WI38 (cell line): ENCODE data around the gene THBS3.

Experiments used
- H3K4me3 ChIP-seq: 2 replicates; pipeline ENCODE4 v1.5.1; 2011; ENCODE audit warnings: low read depth, mild to moderate bottlenecking, control low read depth, low read length
- TF ChIP-seq, protein P1 (sequence below): IDR thresholded peaks from 2 replicates; pipeline ENCODE4 v1.5.1; 2012; ENCODE audit warnings: low read depth, mild to moderate bottlenecking, control low read depth, low read length

The THBS3 gene

DNA sequence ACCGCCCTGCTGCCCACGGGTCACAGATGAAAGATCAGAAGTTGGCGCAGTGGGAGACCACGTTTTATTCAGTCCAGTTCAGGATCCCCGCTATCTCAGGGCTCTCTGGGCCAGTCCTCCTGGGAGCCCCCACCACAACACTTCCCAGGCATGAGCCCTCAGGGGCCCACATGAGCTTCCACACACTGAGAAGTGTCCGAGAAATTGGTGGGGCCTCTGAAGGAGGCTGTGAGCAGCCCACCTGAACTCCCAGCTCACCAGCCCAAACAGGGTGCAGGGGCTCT lies 22.0 kb downstream of the THBS3 start:
- TF ChIP-seq, protein P1, sequence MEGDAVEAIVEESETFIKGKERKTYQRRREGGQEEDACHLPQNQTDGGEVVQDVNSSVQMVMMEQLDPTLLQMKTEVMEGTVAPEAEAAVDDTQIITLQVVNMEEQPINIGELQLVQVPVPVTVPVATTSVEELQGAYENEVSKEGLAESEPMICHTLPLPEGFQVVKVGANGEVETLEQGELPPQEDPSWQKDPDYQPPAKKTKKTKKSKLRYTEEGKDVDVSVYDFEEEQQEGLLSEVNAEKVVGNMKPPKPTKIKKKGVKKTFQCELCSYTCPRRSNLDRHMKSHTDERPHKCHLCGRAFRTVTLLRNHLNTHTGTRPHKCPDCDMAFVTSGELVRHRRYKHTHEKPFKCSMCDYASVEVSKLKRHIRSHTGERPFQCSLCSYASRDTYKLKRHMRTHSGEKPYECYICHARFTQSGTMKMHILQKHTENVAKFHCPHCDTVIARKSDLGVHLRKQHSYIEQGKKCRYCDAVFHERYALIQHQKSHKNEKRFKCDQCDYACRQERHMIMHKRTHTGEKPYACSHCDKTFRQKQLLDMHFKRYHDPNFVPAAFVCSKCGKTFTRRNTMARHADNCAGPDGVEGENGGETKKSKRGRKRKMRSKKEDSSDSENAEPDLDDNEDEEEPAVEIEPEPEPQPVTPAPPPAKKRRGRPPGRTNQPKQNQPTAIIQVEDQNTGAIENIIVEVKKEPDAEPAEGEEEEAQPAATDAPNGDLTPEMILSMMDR: no peak
- H3K4me3 ChIP-seq: no peak overlapping the region

GRCh38 chr1:155184835-155185782 lies 22.6 kb downstream of the THBS3 start:
- TF ChIP-seq, protein P1: no peak
- no peak overlapping the region for H3K4me3 ChIP-seq

DNA sequence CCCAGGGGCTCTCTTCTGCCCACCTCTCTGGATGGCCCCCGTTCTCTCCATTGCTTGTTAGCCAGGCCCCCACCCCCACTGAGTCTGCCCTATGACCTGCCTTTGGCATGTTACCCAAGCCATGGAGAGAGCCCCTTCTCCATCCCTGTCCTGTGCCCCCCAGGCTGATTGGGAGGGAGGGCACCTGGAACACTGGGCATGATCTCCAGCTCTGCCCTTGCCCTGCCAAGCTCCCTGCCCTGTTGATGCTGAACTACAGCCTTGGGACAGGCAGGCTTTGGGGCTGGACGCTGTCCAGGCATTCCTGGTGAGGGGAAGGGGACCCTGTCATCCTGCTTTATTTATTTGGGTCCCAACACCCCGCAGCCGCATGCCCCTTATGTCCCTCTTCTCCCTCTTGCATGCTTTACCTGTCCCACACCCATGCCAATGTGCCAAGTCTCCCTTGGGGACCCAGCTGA lies 23.3 kb downstream of the THBS3 start:
- TF ChIP-seq, protein P1: no peak
- H3K4me3 ChIP-seq: no peak overlapping the region

GRCh38 chr1:155183775-155184221 lies 23.9 kb downstream of the THBS3 start:
- no peak overlapping the region for H3K4me3 ChIP-seq
- TF ChIP-seq, protein P1: no peak

DNA sequence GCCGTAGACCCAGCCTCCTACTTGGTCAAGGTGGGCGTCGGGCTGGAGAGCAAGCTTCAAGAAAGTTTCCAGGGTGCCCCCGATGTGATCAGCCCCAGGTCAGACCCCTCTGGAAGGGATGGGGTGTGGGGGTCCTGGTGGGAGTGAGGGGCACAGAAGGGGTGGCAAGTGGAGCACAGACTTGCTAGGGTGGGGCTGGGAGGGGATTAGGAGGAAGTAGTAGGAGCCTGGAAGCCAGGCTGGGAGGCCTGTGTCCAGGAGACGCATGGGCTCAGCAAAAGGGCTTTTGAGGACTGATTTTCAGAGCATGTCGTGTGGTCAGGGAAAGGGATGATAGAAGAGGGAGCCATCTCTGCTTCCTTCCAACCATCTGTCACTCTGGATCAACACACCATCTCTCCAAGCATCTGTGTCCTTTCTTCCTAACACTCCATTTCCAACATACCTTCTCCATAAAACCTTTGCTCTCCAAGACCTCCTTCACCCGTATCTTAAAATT lies 25.6 kb downstream of the THBS3 start:
- TF ChIP-seq, protein P1: no peak
- H3K4me3 ChIP-seq: no peak overlapping the region

DNA sequence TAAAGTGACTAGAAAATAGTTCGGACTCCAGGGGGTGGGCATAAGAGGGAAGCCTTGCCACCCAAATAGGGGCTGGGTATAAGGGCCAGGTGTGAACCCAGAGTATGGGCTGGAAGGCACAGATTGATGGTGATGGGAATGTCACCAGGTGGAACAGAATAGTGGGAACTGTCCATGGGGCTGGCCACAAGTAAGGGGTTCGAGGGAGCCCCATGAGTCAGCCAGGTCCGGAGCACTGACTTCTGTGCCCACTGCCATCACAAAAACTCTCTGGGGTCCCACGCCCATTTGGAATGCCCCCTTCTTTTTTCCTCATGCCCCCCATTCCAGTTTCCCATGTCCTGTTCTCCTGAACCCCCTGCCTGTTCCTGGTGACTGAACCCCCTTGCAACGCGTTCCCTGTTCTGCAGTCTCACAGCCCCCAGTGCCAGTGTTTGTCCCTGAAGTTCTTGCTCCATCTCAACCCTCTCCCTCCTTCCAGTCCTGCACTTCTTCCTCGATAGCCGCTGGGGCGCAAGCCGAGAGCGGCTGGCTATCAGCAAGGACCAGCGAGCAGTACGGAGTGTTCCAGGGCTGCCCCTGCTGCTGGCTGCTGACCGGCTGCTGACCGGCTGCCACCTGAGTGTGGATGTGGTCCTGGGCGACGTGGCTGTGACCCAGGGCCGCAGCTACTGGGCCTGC lies 26.2 kb downstream of the THBS3 start:
- TF ChIP-seq, protein P1: no peak
- H3K4me3 ChIP-seq: no peak overlapping the region
